GM23248 (cell line): ENCODE measurements around the gene PTPRK. TPM values are rescaled to one million over a fixed set of nuclear protein-coding genes. Genes with fewer than 3 reads are reported as not detected.

Source experiments
- DNase-seq: peaks from one replicate; pipeline ENCODE4 v3.0.0-alpha.2; 2015
- H2AFZ ChIP-seq: fragments of 200-600 bp; sonication (generic); 2 replicates; pipeline ENCODE4 v1.6.1; 2016; ENCODE audit warnings: antibody characterized with exemption
- H3F3A ChIP-seq: fragments of 200-600 bp; sonication (generic); 2 replicates; pipeline ENCODE4 v1.6.1; 2016; ENCODE audit warnings: mild to moderate bottlenecking, antibody characterized with exemption, mixed run types; ENCODE audit not compliant: insufficient read depth
- H3K27ac ChIP-seq: fragments of 200-600 bp; sonication (generic); 2 replicates; pipeline ENCODE4 v1.5.1; 2016; ENCODE audit warnings: mild to moderate bottlenecking
- H3K27me3 ChIP-seq: fragments of 200-600 bp; sonication (generic); replicated peaks from 2 replicates; pipeline ENCODE4 v1.6.1; 2016; ENCODE audit warnings: mild to moderate bottlenecking; ENCODE audit not compliant: insufficient read depth
- H3K36me3 ChIP-seq: fragments of 200-600 bp; sonication (generic); 2 replicates; pipeline ENCODE4 v1.6.1; 2016; ENCODE audit warnings: low read depth, mild to moderate bottlenecking
- H3K4me1 ChIP-seq: fragments of 200-600 bp; sonication (generic); 2 replicates; pipeline ENCODE4 v1.6.1; 2016; ENCODE audit warnings: mild to moderate bottlenecking; ENCODE audit not compliant: insufficient read depth
- H3K4me2 ChIP-seq: fragments of 200-600 bp; sonication (generic); one replicate; pipeline ENCODE4 v1.6.1; 2016; ENCODE audit warnings: mild to moderate bottlenecking; ENCODE audit not compliant: unreplicated experiment
- H3K4me3 ChIP-seq: fragments of 200-600 bp; sonication (generic); 2 replicates; pipeline ENCODE4 v1.5.1; 2016; ENCODE audit warnings: mild to moderate bottlenecking
- H3K79me2 ChIP-seq: fragments of 200-600 bp; sonication (generic); 2 replicates; pipeline ENCODE4 v1.6.1; 2016; ENCODE audit warnings: mild to moderate bottlenecking; ENCODE audit not compliant: insufficient read depth
- H3K9ac ChIP-seq: fragments of 200-600 bp; sonication (generic); 2 replicates; pipeline ENCODE4 v1.6.1; 2016; ENCODE audit warnings: mild to moderate bottlenecking
- H3K9me2 ChIP-seq: fragments of 200-600 bp; sonication (generic); 2 replicates; pipeline ENCODE4 v1.6.1; 2016; ENCODE audit warnings: mixed run types, mild to moderate bottlenecking, moderate library complexity; ENCODE audit not compliant: insufficient read depth
- H3K9me3 ChIP-seq: fragments of 200-600 bp; sonication (generic); one replicate; pipeline ENCODE4 v1.6.1; 2017; ENCODE audit warnings: low read depth
- H4K20me1 ChIP-seq: fragments of 200-600 bp; sonication (generic); 2 replicates; pipeline ENCODE4 v1.6.0; 2016; ENCODE audit not compliant: insufficient read depth
- EZH2 ChIP-seq: fragments of 200-600 bp; sonication (generic); IDR thresholded peaks from 2 replicates; pipeline ENCODE4 v1.6.1; 2018; ENCODE audit warnings: antibody characterized with exemption, mild to moderate bottlenecking; ENCODE audit not compliant: insufficient read depth, poor library complexity, severe bottlenecking
- EZH2phosphoT487 ChIP-seq: fragments of 200-600 bp; sonication (generic); IDR thresholded peaks from 2 replicates; pipeline ENCODE4 v1.6.1; 2018; ENCODE audit warnings: antibody characterized with exemption, moderate library complexity, mild to moderate bottlenecking, low read depth; ENCODE audit not compliant: insufficient read depth
- WGBS, 2 experiments: methylation state at CpG; one replicate each; pipeline ENCODE4 v1.1.6; 2015 to 2017; ENCODE audit warnings: low lambda C conversion rate in 2 of 2, low coverage in 1 of 2; ENCODE audit errors: missing lambda C conversion rate in 2 of 2; 5-methylcytosine and 5-hydroxymethylcytosine counted together
- in situ Hi-C: fragments of 300-500 bp; cut with MboI; formaldehyde crosslinking; loops from 2 replicates; pipeline ENCODE4 v1.15.0; 2020
- polyA plus RNA-seq: library from polyadenylated mRNA; unstranded; fragments of >200 nt; fragmentation: Nextera tagmentation; extraction: Ambion mirVana; gene quantifications from 2 replicates; pipeline ENCODE4 v1.2.1, GENCODE V29; 2016
- total RNA-seq: library from RNA; depleted of rRNA; stranded (reverse); fragments of >200 nt; shearing (Covaris generic); gene quantifications from 2 replicates; pipeline ENCODE4 v1.2.3, GENCODE V29; 2014

The PTPRK gene
- total and polyA plus RNA-seq, 2 experiments from 2014 or later = 22.3 to 34.5 TPM

- peaks cover 13% of the 10 kb centered on the region for H3F3A ChIP-seq
- in situ Hi-C loops = no loop called here
- no peaks in the 10 kb centered on the region for H3K79me2 ChIP-seq
- no peaks in the 10 kb centered on the region for H3K9me2 ChIP-seq
- no peak overlapping the region for H3K9ac ChIP-seq
- no peaks in the 10 kb centered on the region for H3K9me3 ChIP-seq
- H3K27ac ChIP-seq = no peak overlapping the region
- H2AFZ ChIP-seq = no peak overlapping the region
- H3K27me3 ChIP-seq = no peaks in the 10 kb centered on the region
- H4K20me1 ChIP-seq = no peaks in the 10 kb centered on the region
- DNase-seq = no peak
- H3K36me3 ChIP-seq = no peaks in the 10 kb centered on the region
- 96 to 100% methylated on average over 2 of the region's 2 CpGs for WGBS, 2 experiments
- H3K4me1 ChIP-seq = peaks cover 41% of the 10 kb centered on the region
- H3K4me2 ChIP-seq = no peak overlapping the region
- TF ChIP-seq EZH2 (no peak), EZH2phosphoT487 (no peak)
- no peak overlapping the region for H3K4me3 ChIP-seq
Observed at GRCh38 chr6:128206610-128207426, 313.6 kb downstream of the PTPRK start.

- no peak for TF ChIP-seq EZH2phosphoT487
- no peak for TF ChIP-seq EZH2
- in situ Hi-C loops = no loop called here
- H4K20me1 ChIP-seq = no peaks in the 10 kb centered on the region
- peaks cover 37% of the 10 kb centered on the region for H3K4me1 ChIP-seq
- H3K79me2 ChIP-seq = no peaks in the 10 kb centered on the region
- no peak overlapping the region for H3K9ac ChIP-seq
- 69 to 75% methylated on average over 3 of the region's 3 CpGs for WGBS, 2 experiments
- H3K4me2 ChIP-seq = no peak overlapping the region
- no peak overlapping the region for H2AFZ ChIP-seq
- H3F3A ChIP-seq = peaks cover 13% of the 10 kb centered on the region
- H3K27me3 ChIP-seq = no peaks in the 10 kb centered on the region
- peak; percentile 14 for DNase-seq
- H3K9me2 ChIP-seq = no peaks in the 10 kb centered on the region
- no peaks in the 10 kb centered on the region for H3K36me3 ChIP-seq
- no peak overlapping the region for H3K27ac ChIP-seq
- no peak overlapping the region for H3K4me3 ChIP-seq
- H3K9me3 ChIP-seq = no peaks in the 10 kb centered on the region
Observed at GRCh38 chr6:128204616-128205015, 315.8 kb downstream of the PTPRK start.

GRCh38 chr6:128202169-128202765 lies 318.1 kb downstream of the PTPRK start:
- no peak overlapping the region for H3K9ac ChIP-seq
- H3K9me2 ChIP-seq = no peaks in the 10 kb centered on the region
- no peak for TF ChIP-seq EZH2phosphoT487
- no peak for TF ChIP-seq EZH2
- no peaks in the 10 kb centered on the region; the same call in 1 of the 2 replicates for H3F3A ChIP-seq
- in situ Hi-C loops = no loop called here
- H3K4me3 ChIP-seq = no peak overlapping the region
- WGBS, 2 experiments = 87 to 89% methylated on average over 12 of the region's 12 CpGs
- no peaks in the 10 kb centered on the region for H3K27me3 ChIP-seq
- H3K9me3 ChIP-seq = no peaks in the 10 kb centered on the region
- H3K36me3 ChIP-seq = no peaks in the 10 kb centered on the region
- H4K20me1 ChIP-seq = no peaks in the 10 kb centered on the region
- H2AFZ ChIP-seq = no peak overlapping the region
- H3K79me2 ChIP-seq = no peaks in the 10 kb centered on the region
- H3K4me2 ChIP-seq = no peak overlapping the region
- no peak for DNase-seq
- H3K4me1 ChIP-seq = peaks cover 14% of the 10 kb centered on the region
- no peak overlapping the region for H3K27ac ChIP-seq

GRCh38 chr6:128200789-128201188 lies 319.6 kb downstream of the PTPRK start:
- no peak overlapping the region for H3K4me3 ChIP-seq
- in situ Hi-C loops = no loop called here
- H3F3A ChIP-seq = no peaks in the 10 kb centered on the region

More at GRCh38 chr6:128200789-128201188, 319.6 kb downstream of the PTPRK start:
- no peak overlapping the region for H2AFZ ChIP-seq
- no peak for DNase-seq
- H3K79me2 ChIP-seq = no peaks in the 10 kb centered on the region
- H3K4me1 ChIP-seq = peaks cover 12% of the 10 kb centered on the region
- no peaks in the 10 kb centered on the region for H3K9me3 ChIP-seq
- H3K27me3 ChIP-seq = no peaks in the 10 kb centered on the region
- H4K20me1 ChIP-seq = no peaks in the 10 kb centered on the region
- TF ChIP-seq EZH2phosphoT487 (no peak), EZH2 (no peak)
- H3K9me2 ChIP-seq = no peaks in the 10 kb centered on the region
- no peak overlapping the region for H3K27ac ChIP-seq
- H3K9ac ChIP-seq = no peak overlapping the region
- H3K4me2 ChIP-seq = no peak overlapping the region
- no peaks in the 10 kb centered on the region for H3K36me3 ChIP-seq
